HepG2 (cell line): ENCODE results near the gene VCP. TPM values are rescaled to one million over a fixed set of nuclear protein-coding genes. Genes with fewer than 3 reads are reported as not detected.

Experiments used
- ATAC-seq: fragments of 200-7000 bp; cut with Tn5 transposase; 3 replicates; pipeline ENCODE4 v1.9.1; 2020; ENCODE audit warnings: mild to moderate bottlenecking, moderate library complexity
- BruUV-seq: library from RNA; stranded (reverse); fragments of 400-500 nt; replicated peaks from 2 replicates; lab custom pipeline; 2021; lab: Mats Ljungman, UMichigan
- CTCF ChIA-PET: fragments of 300-600 bp; formaldehyde crosslinking; extraction: SDS; loops from one replicate; lab custom pipeline; 2021; ENCODE audit warnings: low total read pairs, inconsistent platforms, low intra/inter-chr PET ratio; lab: Yijun Ruan, JAX
- POLR2A ChIA-PET: fragments of 350-600 bp; sonication (Branson Sonifier 250); formaldehyde crosslinking; loops from one replicate; lab custom pipeline; 2020; ENCODE audit warnings: antibody characterized with exemption, inconsistent platforms; lab: Yijun Ruan, JAX
- DNase-seq: peaks from one replicate; pipeline ENCODE4 v3.0.0-alpha.2; 2015; ENCODE audit warnings: low spot score
- FAIRE-seq: peaks from 3 replicates; lab custom pipeline; 2011; peaks lifted over from hg19 to GRCh38; lab: Jason Lieb, UNC
- H2AFZ ChIP-seq: one replicate; pipeline ENCODE4 v1.6.1; 2011; ENCODE audit warnings: low read length, inconsistent platforms
- H3K27ac ChIP-seq: fragments of 300-600 bp; 3 replicates; pipeline ENCODE4 v1.8.0; 2011; ENCODE audit warnings: mixed run types, mild to moderate bottlenecking, mixed read lengths, low read length, inconsistent platforms; ENCODE audit not compliant: insufficient read depth; ENCODE audit errors: extremely low read length
- H3K27me3 ChIP-seq, 2 experiments: fragments of 200-600 bp in 1 of 2; 2 replicates in 1 of 2; 3 replicates in 1 of 2; pipeline versions ENCODE4 v1.6.0 to v1.8.0; 2011; ENCODE audit warnings: low read length in 2 of 2, mild to moderate bottlenecking in 2 of 2, moderate library complexity in 2 of 2, inconsistent platforms in 1 of 2; ENCODE audit not compliant: insufficient read depth in 2 of 2, control insufficient read depth in 1 of 2
- H3K36me3 ChIP-seq, 2 experiments: fragments of 200-600 bp in 1 of 2; replicated peaks in 1 of 2; 2 replicates in 1 of 2; 3 replicates in 1 of 2; pipeline versions ENCODE4 v1.5.1 to v1.8.0; 2011; ENCODE audit warnings: low read length in 2 of 2, inconsistent platforms in 1 of 2; ENCODE audit not compliant: insufficient read depth in 2 of 2, control insufficient read depth in 1 of 2
- H3K4me1 ChIP-seq: 2 replicates; pipeline ENCODE4 v1.5.1; 2012; ENCODE audit warnings: low read length, inconsistent platforms; ENCODE audit not compliant: insufficient read depth
- H3K4me2 ChIP-seq: 2 replicates; pipeline ENCODE4 v1.6.0; 2011; ENCODE audit warnings: low read depth, low read length, inconsistent platforms
- H3K4me3 ChIP-seq, 3 experiments: fragments of 200-600 bp in 1 of 3; sonication (generic), shearing (Covaris generic) in 1 of 3; replicated peaks in 1 of 3; 2 replicates each; pipeline ENCODE4 v1.5.1; 2011 to 2016; ENCODE audit warnings: low read length in 3 of 3, inconsistent platforms in 2 of 3, low read depth in 2 of 3, mild to moderate bottlenecking in 2 of 3, control low read depth in 1 of 3, mixed read lengths in 1 of 3; ENCODE audit not compliant: insufficient read depth in 1 of 3
- H3K79me2 ChIP-seq: one replicate; pipeline ENCODE4 v1.6.1; 2011; ENCODE audit warnings: low read length, inconsistent platforms; ENCODE audit not compliant: insufficient read depth
- H3K9ac ChIP-seq: 2 replicates; pipeline ENCODE4 v1.6.0; 2011; ENCODE audit warnings: mild to moderate bottlenecking, low read depth, low read length, inconsistent platforms; ENCODE audit not compliant: insufficient read depth
- H3K9me3 ChIP-seq: 2 replicates; pipeline ENCODE4 v1.5.1; 2012; ENCODE audit warnings: mild to moderate bottlenecking, low read length
- H4K20me1 ChIP-seq: 2 replicates; pipeline ENCODE4 v1.6.0; 2011; ENCODE audit warnings: inconsistent platforms, mild to moderate bottlenecking, low read length, moderate library complexity; ENCODE audit not compliant: insufficient read depth
- HOXA3 ChIP-seq: sonication (generic); formaldehyde crosslinking; IDR thresholded peaks from 2 replicates; pipeline ENCODE4 v1.5.0; 2020; ENCODE audit warnings: missing genetic modification reagents
- HOXD1 ChIP-seq: sonication (generic); formaldehyde crosslinking; IDR thresholded peaks from 2 replicates; pipeline ENCODE4 v1.5.0; 2020; ENCODE audit warnings: missing genetic modification reagents
- POLR2AphosphoS2 ChIP-seq: IDR thresholded peaks from 2 replicates; pipeline ENCODE4 v1.6.1; 2011; ENCODE audit warnings: low read depth, low read length, improper control_type of control experiment
- POLR2AphosphoS5 ChIP-seq: IDR thresholded peaks from 2 replicates; pipeline ENCODE4 v1.6.1; 2012; ENCODE audit warnings: low read depth, low read length
- ZNF33B ChIP-seq: sonication (generic); formaldehyde crosslinking; IDR thresholded peaks from 2 replicates; pipeline ENCODE4 v1.5.1; 2020; ENCODE audit warnings: mild to moderate bottlenecking, missing genetic modification reagents
- WGBS: methylation state at CpG from one replicate; pipeline ENCODE4 v1.1.6; 2017; ENCODE audit warnings: low lambda C conversion rate; 5-methylcytosine and 5-hydroxymethylcytosine counted together
- in situ Hi-C: cut with HindIII; loops from 2 replicates; pipeline ENCODE4 v1.10.0; 2017; ENCODE audit warnings: low pct_unique_long_range_greater_than_20kb; ENCODE audit not compliant: extremely low pct_ligation_motif_present
- intact Hi-C: fragments of 100-400 bp; cut with micrococcal nuclease; formaldehyde crosslinking; loops from one replicate; pipeline ENCODE4 v1.10.0; 2022; ENCODE audit not compliant: unreplicated experiment
- polyA plus RNA-seq, 8 experiments: library from polyadenylated mRNA; depleted of rRNA in 3 of 8; stranded (reverse) in 7 of 8; unstranded in 1 of 8; fragments of >200 nt; fragmentation: Illumina TruSeq in 4 of 8; extraction: Trizol in 4 of 8; gene quantifications; 2 replicates each; pipeline versions ENCODE4 v1.2.1 to v1.2.3, GENCODE V29; 2011 to 2016; ENCODE audit warnings: low read depth in 4 of 8, missing spikeins in 1 of 8, mixed read lengths in 1 of 8; ENCODE audit not compliant: insufficient read depth in 1 of 8
- total RNA-seq, 5 experiments: library from RNA; depleted of rRNA; stranded (reverse); fragments of >200 nt; fragmentation: Illumina TruSeq; extraction: Trizol; gene quantifications; 2 replicates each; pipeline ENCODE4 v1.2.3, GENCODE V29; 2016; ENCODE audit warnings: low read depth in 1 of 5
- TF ChIP-seq, protein P1 (sequence below), 2 experiments: fragments of 450-650 bp in 1 of 2; sonication (generic) in 1 of 2; formaldehyde crosslinking in 1 of 2; IDR thresholded peaks; 2 replicates each; pipeline versions ENCODE4 v1.6.1 to v1.8.0; 2016 to 2022; ENCODE audit warnings: antibody characterized with exemption in 1 of 2, mild to moderate bottlenecking in 1 of 2, missing genetic modification reagents in 1 of 2

The VCP gene
- total and polyA plus RNA-seq, 2 of the 13 experiments (the other 11 are each of a cell fraction or from before 2014, with no cell fraction given) = 143 to 391 TPM

DNA sequence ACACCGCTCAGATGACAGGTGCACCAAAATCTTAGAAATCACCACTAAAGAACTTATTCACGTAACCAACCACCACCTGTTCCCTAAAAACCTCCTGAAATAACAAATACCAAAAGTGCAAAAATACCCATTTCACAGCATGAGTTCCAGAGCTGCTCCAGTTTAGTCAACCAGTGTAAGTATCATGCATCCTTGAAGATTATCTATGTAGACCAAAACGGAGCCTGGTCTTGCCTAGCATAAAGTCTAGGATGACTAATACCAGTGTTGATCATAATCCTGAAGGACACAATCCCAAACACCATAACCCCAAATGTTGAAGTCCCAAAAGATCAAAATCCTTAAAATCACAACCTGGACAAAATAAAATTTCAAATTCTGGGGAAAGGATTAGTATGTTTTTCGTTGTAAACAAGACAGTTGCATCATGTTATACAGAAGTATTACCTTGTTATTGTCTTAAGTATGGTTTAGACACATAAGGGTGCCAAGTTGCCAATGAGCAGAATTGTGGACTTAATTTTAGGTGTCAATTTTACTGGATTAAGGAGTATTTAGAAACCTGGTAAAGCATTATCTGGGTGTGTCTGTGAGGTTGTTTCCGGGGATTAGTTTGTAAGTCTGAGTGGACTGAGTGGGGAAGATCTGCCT is 18.1 kb downstream of the VCP start:
- ChIA-PET POLR2A (interaction anchor here (0.7 to 1.5 kb wide), 2 partner anchors 18 to 27 kb away, joined by 4 to 6 read pairs; partner anchors contain the start of gene VCP), CTCF (no interaction called here)
- Histone ChIP-seq H3K4me1 (no peaks in the 10 kb centered on the region), H3K79me2 (no peaks in the 10 kb centered on the region), H3K9ac (no peak overlapping the region), H4K20me1 (peaks cover 1% of the 10 kb centered on the region), H3K36me3 (peaks cover 11 to 33% of the 10 kb centered on the region in 2 experiments), H3K27me3 (no peaks in the 10 kb centered on the region), H3K4me2 (no peak overlapping the region), H3K4me3 (no peak overlapping the region), H3K9me3 (no peaks in the 10 kb centered on the region), H2AFZ (no peak overlapping the region), H3K27ac (no peak overlapping the region)
- FAIRE-seq (no peak), ATAC-seq (no peak), DNase-seq (no peak)
- intact Hi-C loops = no loop called here
- BruUV-seq = no TSS peak
- 53% methylated on average over 5 of the region's 5 CpGs for WGBS
- TF ChIP-seq POLR2AphosphoS5 = peak; percentile 44; the same call in 1 of the 2 replicates
- no peak for TF ChIP-seq HOXA3 (CRISPR knock-in tag)
- peak; percentile 91; the same call in 1 of the 2 replicates for TF ChIP-seq POLR2AphosphoS2
- in situ Hi-C loops = no loop called here

DNA sequence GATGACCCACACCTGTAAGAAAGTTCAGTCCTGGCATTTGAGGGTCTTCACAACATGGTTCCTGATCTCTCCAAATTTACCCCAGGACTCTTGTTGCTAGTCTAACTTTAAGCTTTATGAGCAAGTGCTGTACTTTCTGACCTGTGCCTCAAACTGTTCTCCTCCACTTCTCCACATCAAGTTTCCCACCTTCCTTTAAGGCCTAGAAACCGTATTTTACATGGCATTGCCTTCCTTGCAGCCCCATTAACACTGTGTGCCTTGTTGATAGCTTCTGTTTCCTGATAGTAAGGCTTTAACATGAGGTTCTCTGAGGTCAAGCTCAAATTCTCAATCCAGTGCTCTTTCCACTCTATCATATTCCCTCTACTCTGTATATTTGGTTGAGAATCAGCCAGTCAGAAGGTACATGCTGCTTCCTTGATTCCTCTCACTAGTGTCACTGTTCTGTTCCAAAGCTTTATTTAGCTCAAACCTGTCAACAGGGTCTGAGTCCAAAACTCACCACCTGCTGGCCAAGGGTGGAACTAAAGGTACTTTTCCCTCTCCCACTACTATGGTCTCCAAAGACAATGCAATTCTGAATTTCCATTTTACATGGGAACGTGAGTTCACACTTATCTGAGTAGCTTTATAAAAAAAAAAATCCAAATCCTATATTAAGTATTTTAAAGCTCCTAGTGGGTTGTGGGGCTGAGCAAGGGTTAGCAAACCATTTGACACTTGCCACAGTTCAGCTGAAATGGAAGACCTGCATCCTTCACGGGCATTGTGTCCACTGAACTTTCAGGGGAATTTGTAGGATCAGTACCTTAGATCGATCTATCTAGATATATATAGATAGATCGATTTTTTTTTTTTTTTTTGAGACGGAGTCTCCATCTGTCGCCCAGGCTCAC is 21.1 kb downstream of the VCP start:
- BruUV-seq = no TSS peak
- peak; percentile 94 for FAIRE-seq
- ChIA-PET POLR2A (interaction anchor here (1.2 to 1.9 kb wide), 2 partner anchors 9 to 21 kb away, joined by 5 to 11 read pairs; partner anchors contain the start of gene VCP), CTCF (interaction anchor here (1.7 kb wide), 1 partner anchor 152 kb away, joined by 7 read pairs; no protein-coding TSS in a partner anchor)
- peak; percentile 75 for ATAC-seq
- Histone ChIP-seq H3K9me3 (no peaks in the 10 kb centered on the region), H3K4me2 (no peak overlapping the region), H3K27ac (no peak overlapping the region), H3K36me3 (peaks cover 1 to 3% of the 10 kb centered on the region in 2 experiments; a peak in 2 of 5 replicates), H3K4me3 (no peak overlapping the region), H2AFZ (no peak overlapping the region), H3K27me3 (no peaks in the 10 kb centered on the region), H3K4me1 (no peaks in the 10 kb centered on the region), H3K9ac (no peak overlapping the region), H3K79me2 (no peaks in the 10 kb centered on the region), H4K20me1 (no peaks in the 10 kb centered on the region; the same call in 1 of the 2 replicates)
- peak; percentile 45 for DNase-seq
- in situ Hi-C loops = no loop called here
- intact Hi-C loops = loop anchor here (1.0 kb wide), 1 partner anchor 152 kb away; no protein-coding TSS in a partner anchor
- WGBS = 61% methylated on average over 7 of the region's 7 CpGs
- TF ChIP-seq HOXD1 (CRISPR knock-in tag) = no peak
- TF ChIP-seq, protein P1, sequence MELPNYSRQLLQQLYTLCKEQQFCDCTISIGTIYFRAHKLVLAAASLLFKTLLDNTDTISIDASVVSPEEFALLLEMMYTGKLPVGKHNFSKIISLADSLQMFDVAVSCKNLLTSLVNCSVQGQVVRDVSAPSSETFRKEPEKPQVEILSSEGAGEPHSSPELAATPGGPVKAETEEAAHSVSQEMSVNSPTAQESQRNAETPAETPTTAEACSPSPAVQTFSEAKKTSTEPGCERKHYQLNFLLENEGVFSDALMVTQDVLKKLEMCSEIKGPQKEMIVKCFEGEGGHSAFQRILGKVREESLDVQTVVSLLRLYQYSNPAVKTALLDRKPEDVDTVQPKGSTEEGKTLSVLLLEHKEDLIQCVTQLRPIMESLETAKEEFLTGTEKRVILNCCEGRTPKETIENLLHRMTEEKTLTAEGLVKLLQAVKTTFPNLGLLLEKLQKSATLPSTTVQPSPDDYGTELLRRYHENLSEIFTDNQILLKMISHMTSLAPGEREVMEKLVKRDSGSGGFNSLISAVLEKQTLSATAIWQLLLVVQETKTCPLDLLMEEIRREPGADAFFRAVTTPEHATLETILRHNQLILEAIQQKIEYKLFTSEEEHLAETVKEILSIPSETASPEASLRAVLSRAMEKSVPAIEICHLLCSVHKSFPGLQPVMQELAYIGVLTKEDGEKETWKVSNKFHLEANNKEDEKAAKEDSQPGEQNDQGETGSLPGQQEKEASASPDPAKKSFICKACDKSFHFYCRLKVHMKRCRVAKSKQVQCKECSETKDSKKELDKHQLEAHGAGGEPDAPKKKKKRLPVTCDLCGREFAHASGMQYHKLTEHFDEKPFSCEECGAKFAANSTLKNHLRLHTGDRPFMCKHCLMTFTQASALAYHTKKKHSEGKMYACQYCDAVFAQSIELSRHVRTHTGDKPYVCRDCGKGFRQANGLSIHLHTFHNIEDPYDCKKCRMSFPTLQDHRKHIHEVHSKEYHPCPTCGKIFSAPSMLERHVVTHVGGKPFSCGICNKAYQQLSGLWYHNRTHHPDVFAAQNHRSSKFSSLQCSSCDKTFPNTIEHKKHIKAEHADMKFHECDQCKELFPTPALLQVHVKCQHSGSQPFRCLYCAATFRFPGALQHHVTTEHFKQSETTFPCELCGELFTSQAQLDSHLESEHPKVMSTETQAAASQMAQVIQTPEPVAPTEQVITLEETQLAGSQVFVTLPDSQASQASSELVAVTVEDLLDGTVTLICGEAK (IDR thresholded peaks at IDR 0.05) = peak; percentile 81
- TF ChIP-seq, protein P1 (CRISPR knock-in tag; IDR thresholded peaks at IDR 0.05) = peak; percentile 97
- TF ChIP-seq ZNF33B (CRISPR knock-in tag) = no peak
